Pancreas (tissue), 10 donors: ENCODE measurements around the gene PDGFRB. TPM values are rescaled to one million over a fixed set of nuclear protein-coding genes. Genes with fewer than 3 reads are reported as not detected.

Experiments used
- ATAC-seq, 4 donors: fragments of 200-7000 bp; cut with Tn5 transposase; one replicate each; pipeline versions ENCODE4 v1.8.0 to v1.9.1; 2020; ENCODE audit warnings: mild to moderate bottlenecking in 4 of 4, moderate library complexity in 4 of 4
- DNase-seq, 6 donors: peaks; one replicate each; pipeline ENCODE4 v3.0.0-alpha.2; 2020
- FAIRE-seq: peaks from 2 replicates; lab custom pipeline; 2012; peaks lifted over from hg19 to GRCh38; lab: Jason Lieb, UNC
- H3K27ac ChIP-seq, 4 donors: fragments of 200-600 bp; sonication (generic); 1 replicate in 3 of 4; 2 replicates in 1 of 4; pipeline versions ENCODE4 v1.5.0 to v1.8.0; 2020
- H3K27me3 ChIP-seq, 4 donors: fragments of 200-600 bp; one replicate each; pipeline ENCODE4 v1.8.0; 2021
- H3K36me3 ChIP-seq, 3 donors: fragments of 200-600 bp; sonication (generic) in 1 of 3; one replicate each; pipeline versions ENCODE4 v1.5.0 to v1.8.0; 2020 to 2021
- H3K4me1 ChIP-seq, 3 donors: fragments of 200-600 bp; one replicate each; pipeline ENCODE4 v1.8.0; 2021
- H3K4me3 ChIP-seq, 4 donors: fragments of 200-600 bp; sonication (generic) in 2 of 4; one replicate each; pipeline versions ENCODE4 v1.5.0 to v1.8.0; 2020 to 2021
- H3K9me3 ChIP-seq, 4 donors: fragments of 200-600 bp; one replicate each; pipeline ENCODE4 v1.8.0; 2021
- WGBS, 2 donors: extraction: QIAGEN DNeasy Blood & Tissue Kit; methylation state at CpG; one replicate each; pipeline ENCODE4 v1.1.7; 2013; 5-methylcytosine and 5-hydroxymethylcytosine counted together
- intact Hi-C, 3 donors: fragments of 100-400 bp; cut with DNase I; formaldehyde crosslinking; loops; one replicate each; pipeline versions ENCODE4 v1.11.1 to v1.14.2; 2022
- polyA plus RNA-seq, 2 donors: library from polyadenylated mRNA; stranded (reverse); fragments of 200-250 nt; gene quantifications; one replicate each; pipeline ENCODE4 v1.2.3, GENCODE V29; 2013
- total RNA-seq, 6 donors: library from RNA; stranded (reverse); fragmentation: NEBNext Ultra II Directional in 4 of 6; extraction: Animal tissue kit (Norgen Biotek cat#: 25700) in 4 of 6; gene quantifications; one replicate each; pipeline versions ENCODE4 v1.2.1 to v1.2.4, GENCODE V29; 2021 to 2023
- TF ChIP-seq, protein P1 (sequence below), 4 donors: fragments of 200-600 bp; sonication (generic) in 3 of 4; IDR thresholded peaks; one replicate each; pipeline versions ENCODE4 v1.5.0 to v1.8.0; 2021; ENCODE audit warnings: antibody characterized with exemption in 4 of 4
- donor health status: healthy with polysubstance abuse.
- donor health status: DM: no; HTN: no; CAD: no; lungs with moderate emphysema.
- donor health status: DM: no; HTN: no; CAD: no.
- donor health status: control.
- donor health status: control.
- donor health status: Bipolar disorder and iron deficiency.
- donor health status: DM: yes; HTN: yes; CAD: no.
- donor health status: DM: no; HTN: no; CAD: no.
- donor health status: DM: no; HTN: no; CAD: no.
- donor health status: DM: yes; HTN: yes; CAD: no.

The PDGFRB gene
- total and polyA plus RNA-seq, 8 donors: 7.2 to 48.6 (median 14.5) TPM

DNA sequence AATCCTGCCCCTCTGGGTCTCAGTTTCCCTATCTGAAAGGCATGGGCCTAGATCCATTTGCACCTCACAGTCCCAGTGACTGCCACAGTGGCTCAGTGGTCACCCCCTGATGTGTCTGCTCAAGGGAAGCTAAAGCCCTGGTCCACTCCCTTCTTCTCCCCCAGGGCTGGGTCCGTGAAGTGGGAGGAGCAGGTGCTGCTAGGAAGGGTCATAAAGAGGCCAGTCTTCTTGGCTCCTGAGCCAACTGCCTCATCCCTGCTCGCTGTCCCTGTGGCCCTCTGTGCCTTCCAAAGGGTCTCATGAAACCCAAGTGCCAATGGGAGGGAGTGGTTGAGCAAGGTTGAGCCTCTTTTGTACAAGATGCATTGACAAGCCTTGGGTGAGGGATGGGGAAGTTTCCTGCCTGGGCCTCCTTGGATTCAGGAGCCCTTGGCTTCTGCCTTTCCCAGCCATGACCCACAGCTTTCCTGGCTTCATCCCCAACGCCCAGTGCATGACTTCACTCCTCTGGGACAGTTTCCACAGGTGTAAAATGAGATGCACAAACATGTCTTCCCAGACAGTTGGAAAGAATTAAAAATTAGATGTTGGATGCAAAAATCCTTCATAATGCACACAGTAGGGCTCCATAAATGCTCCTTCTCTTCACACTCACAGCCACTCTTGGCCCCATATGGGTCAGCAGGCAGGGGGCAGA, 32.6 kb upstream of the PDGFRB start:
- no peak overlapping the region for H3K27ac ChIP-seq
- intact Hi-C loops: no loop called here
- DNase-seq: no peak
- no peak for ATAC-seq
- TF ChIP-seq, protein P1, sequence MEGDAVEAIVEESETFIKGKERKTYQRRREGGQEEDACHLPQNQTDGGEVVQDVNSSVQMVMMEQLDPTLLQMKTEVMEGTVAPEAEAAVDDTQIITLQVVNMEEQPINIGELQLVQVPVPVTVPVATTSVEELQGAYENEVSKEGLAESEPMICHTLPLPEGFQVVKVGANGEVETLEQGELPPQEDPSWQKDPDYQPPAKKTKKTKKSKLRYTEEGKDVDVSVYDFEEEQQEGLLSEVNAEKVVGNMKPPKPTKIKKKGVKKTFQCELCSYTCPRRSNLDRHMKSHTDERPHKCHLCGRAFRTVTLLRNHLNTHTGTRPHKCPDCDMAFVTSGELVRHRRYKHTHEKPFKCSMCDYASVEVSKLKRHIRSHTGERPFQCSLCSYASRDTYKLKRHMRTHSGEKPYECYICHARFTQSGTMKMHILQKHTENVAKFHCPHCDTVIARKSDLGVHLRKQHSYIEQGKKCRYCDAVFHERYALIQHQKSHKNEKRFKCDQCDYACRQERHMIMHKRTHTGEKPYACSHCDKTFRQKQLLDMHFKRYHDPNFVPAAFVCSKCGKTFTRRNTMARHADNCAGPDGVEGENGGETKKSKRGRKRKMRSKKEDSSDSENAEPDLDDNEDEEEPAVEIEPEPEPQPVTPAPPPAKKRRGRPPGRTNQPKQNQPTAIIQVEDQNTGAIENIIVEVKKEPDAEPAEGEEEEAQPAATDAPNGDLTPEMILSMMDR (IDR thresholded peaks at IDR 0.05): no peak
- WGBS, 2 donors: 66 to 78% methylated on average over 3 of the region's 3 CpGs
- no peak for FAIRE-seq
- H3K27me3 ChIP-seq: peaks cover 0 to 6% (median 2%) of the 10 kb centered on the region in 4 donors
- H3K4me3 ChIP-seq: no peak overlapping the region
- no peaks in the 10 kb centered on the region for H3K9me3 ChIP-seq
- H3K4me1 ChIP-seq: peaks cover 0 to 2% (median 0%) of the 10 kb centered on the region in 3 donors
- H3K36me3 ChIP-seq: no peaks in the 10 kb centered on the region

DNA sequence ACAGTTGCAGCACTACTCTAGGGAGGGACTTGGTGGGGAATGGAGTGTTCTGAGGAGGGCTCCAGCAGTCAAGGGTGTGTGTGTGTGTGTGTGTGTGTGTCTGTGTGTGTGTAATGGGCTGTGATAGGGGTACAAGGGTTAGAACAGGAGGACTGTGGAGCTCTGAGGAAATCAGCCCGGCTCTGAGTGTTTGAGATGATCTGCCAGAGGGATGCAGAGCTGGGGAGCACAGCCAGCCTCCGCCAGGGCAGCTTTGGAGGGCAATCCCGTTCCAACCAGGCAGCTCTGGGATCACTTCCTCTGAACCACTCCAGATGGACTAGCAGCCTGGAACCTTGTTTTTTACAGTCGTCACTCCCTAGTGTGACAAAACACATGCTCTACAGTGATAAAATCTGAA, 31.3 kb upstream of the PDGFRB start:
- H3K4me3 ChIP-seq: no peak overlapping the region
- FAIRE-seq (no peak), ATAC-seq (no peak), DNase-seq (no peak)
- H3K4me1 ChIP-seq: peaks cover 0 to 2% (median 0%) of the 10 kb centered on the region in 3 donors
- TF ChIP-seq, protein P1 (IDR thresholded peaks at IDR 0.05): no peak
- H3K9me3 ChIP-seq: no peaks in the 10 kb centered on the region
- H3K27ac ChIP-seq: no peak overlapping the region
- WGBS, 2 donors: 82 to 90% methylated on average over 4 of the region's 4 CpGs
- H3K27me3 ChIP-seq: peaks cover 0 to 6% (median 2%) of the 10 kb centered on the region in 4 donors
- H3K36me3 ChIP-seq: no peaks in the 10 kb centered on the region
- intact Hi-C loops: no loop called here

DNA sequence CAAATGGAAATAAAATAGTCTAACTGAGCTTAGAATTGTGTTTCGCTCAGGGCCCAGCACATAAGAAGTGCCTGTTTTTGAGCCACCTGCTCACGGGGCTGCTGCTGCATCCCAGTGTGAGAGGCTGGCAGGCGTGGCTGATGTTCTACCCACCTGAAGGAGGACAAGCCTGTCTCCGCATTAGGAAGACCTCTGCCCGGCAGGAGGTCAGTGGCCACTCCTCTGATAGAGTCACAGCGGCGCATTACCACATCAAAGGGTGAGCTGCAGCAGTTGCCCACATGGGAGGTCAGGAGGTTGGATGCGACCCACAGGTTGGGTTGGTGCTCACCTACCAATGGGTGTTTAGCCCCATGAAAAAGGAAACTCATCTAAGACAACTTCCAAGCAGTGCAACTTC, 30.5 kb upstream of the PDGFRB start:
- no peak for FAIRE-seq
- 95 to 96% methylated on average over 8 of the region's 8 CpGs for WGBS, 2 donors
- no peak for ATAC-seq
- peaks cover 0 to 6% (median 2%) of the 10 kb centered on the region in 4 donors for H3K27me3 ChIP-seq
- DNase-seq: no peak
- no peaks in the 10 kb centered on the region for H3K36me3 ChIP-seq
- TF ChIP-seq, protein P1 (IDR thresholded peaks at IDR 0.05): no peak
- intact Hi-C loops: no loop called here
- no peak overlapping the region for H3K27ac ChIP-seq
- no peak overlapping the region for H3K4me3 ChIP-seq
- peaks cover 0 to 2% (median 0%) of the 10 kb centered on the region in 3 donors for H3K4me1 ChIP-seq
- no peaks in the 10 kb centered on the region for H3K9me3 ChIP-seq

DNA sequence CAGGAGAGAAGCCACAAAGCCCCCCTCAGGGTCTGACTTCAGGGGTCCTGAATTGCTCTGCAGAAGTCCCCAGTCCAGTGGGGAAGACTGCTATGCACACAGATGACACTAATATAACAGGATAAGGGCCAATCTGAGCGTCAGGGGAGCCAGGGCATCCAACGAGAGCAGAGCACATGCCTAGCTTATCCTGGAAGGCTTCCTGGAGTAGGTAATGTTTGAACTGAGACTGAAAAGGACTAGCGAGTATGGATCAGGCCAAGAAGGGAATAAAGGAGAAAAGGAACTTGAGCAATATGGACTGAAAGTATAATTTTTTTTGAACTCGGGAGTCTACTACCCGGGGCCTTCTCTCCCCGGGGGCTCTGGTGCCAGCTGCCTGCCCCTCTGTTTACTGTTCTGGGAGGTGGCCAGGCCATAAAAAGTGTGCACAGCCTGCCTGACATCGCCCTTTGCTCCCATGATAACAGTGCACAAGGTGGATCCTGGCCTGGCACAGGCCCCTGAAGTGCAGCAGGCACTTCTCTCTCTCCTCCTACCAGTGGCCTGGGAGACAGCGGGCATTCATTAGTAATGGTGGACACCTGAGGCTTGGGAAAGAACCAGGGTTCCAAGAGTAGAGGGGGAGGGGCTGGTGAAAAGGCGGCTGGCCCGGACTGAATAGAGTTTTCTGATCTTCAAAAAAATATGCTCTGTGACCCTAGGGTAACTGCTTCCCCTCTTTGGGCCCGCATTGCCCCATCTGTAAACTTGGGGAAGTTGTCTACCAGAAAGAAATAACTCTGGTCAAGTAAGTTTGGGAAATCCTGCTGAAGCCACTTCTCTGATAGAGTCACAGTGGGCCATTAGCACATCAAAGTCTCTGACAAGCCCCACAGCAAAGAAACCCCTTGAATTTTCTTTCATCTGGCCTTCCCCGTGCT, 29.6 kb upstream of the PDGFRB start:
- TF ChIP-seq, protein P1 (IDR thresholded peaks at IDR 0.05): no peak
- Histone ChIP-seq H3K36me3 (no peaks in the 10 kb centered on the region), H3K27ac (no peak overlapping the region), H3K9me3 (no peaks in the 10 kb centered on the region), H3K27me3 (peaks cover 0 to 5% (median 0%) of the 10 kb centered on the region in 4 donors), H3K4me1 (peaks cover 0 to 2% (median 0%) of the 10 kb centered on the region in 3 donors), H3K4me3 (no peak overlapping the region)
- no peak for FAIRE-seq
- WGBS, 2 donors: 47 to 54% methylated on average over 12 of the region's 12 CpGs
- ATAC-seq: peak in 3 of 4 donors; percentile 60 to 83 (median 65)
- intact Hi-C loops: no loop called here
- peak in 1 of 6 donors; percentile 10 for DNase-seq
